A549 (cell line): Measurements from ENCODE around the gene ZNF280B. TPM values are rescaled to one million over a fixed set of nuclear protein-coding genes. Genes with fewer than 3 reads are reported as not detected.
"Not testable (repeated sequence)": the region's sequence is repeated elsewhere in the genome, so short reads cannot be mapped to it uniquely, and the experiment has no call there.

Experiments
- ATAC-seq, 2 experiments: fragments of 200-7000 bp in 1 of 2; fragments of >200 bp in 1 of 2; cut with Nextera tagmentation in 1 of 2; cut with Tn5 transposase in 1 of 2; 3 replicates each; pipeline versions ENCODE4 v1.8.0 to v1.9.1; 2018 to 2020; ENCODE audit warnings: mild to moderate bottlenecking in 1 of 2, moderate library complexity in 1 of 2
- CTCF ChIA-PET: fragments of 300-600 bp; sonication (Branson Sonifier 250); formaldehyde crosslinking; extraction: SDS; loops from one replicate; lab custom pipeline; 2021; ENCODE audit warnings: antibody characterized with exemption, inconsistent platforms; lab: Yijun Ruan, JAX
- POLR2A ChIA-PET: fragments of 350-600 bp; formaldehyde crosslinking; extraction: SDS; loops from one replicate; lab custom pipeline; 2021; ENCODE audit warnings: antibody characterized with exemption, inconsistent platforms; lab: Yijun Ruan, JAX
- DNase-seq, 2 experiments: peaks; one replicate each; pipeline versions ENCODE4 v3.0.0 to v3.0.0-alpha.2; 2011 to 2016; ENCODE audit warnings: low read depth in 1 of 2, low spot score in 1 of 2
- FAIRE-seq: peaks from 2 replicates; lab custom pipeline; 2011; peaks lifted over from hg19 to GRCh38; lab: Jason Lieb, UNC
- H3K27ac ChIP-seq, 2 experiments: fragments of >200 bp; sonication (Bioruptor Twin); formaldehyde crosslinking; 3 replicates each; pipeline ENCODE4 v1.5.1; 2016 to 2017
- H3K4me1 ChIP-seq: fragments of >200 bp; sonication (Bioruptor Twin); formaldehyde crosslinking; 3 replicates; pipeline ENCODE4 v1.6.1; 2016
- H3K4me2 ChIP-seq: fragments of >200 bp; sonication (Bioruptor Twin); formaldehyde crosslinking; 3 replicates; pipeline ENCODE4 v1.6.1; 2016
- H3K4me3 ChIP-seq: fragments of >200 bp; sonication (Bioruptor Twin); formaldehyde crosslinking; 3 replicates; pipeline ENCODE4 v1.5.1; 2016
- H3K9me3 ChIP-seq: fragments of >200 bp; sonication (Bioruptor Twin); formaldehyde crosslinking; 3 replicates; pipeline ENCODE4 v1.6.1; 2016
- CBX2 ChIP-seq: fragments of 200-600 bp; sonication (generic); IDR thresholded peaks from 2 replicates; pipeline ENCODE4 v1.6.1; 2016; ENCODE audit warnings: low read depth, mild to moderate bottlenecking, borderline replicate concordance
- EHF ChIP-seq: fragments of 250-450 bp; sonication (Bioruptor Pico); IDR thresholded peaks from 2 replicates; pipeline ENCODE4 v1.5.0; 2020; ENCODE audit warnings: mild to moderate bottlenecking
- EHMT2 ChIP-seq: fragments of 200-600 bp; sonication (generic); IDR thresholded peaks from 2 replicates; pipeline ENCODE4 v1.6.1; 2016; ENCODE audit warnings: antibody characterized with exemption, low read depth, mild to moderate bottlenecking, moderate library complexity
- ESRRA ChIP-seq: fragments of 150-350 bp; IDR thresholded peaks from 2 replicates; pipeline ENCODE4 v1.6.1; 2014; ENCODE audit warnings: mild to moderate bottlenecking, low read length, borderline replicate concordance
- FOSB ChIP-seq: fragments of 250-450 bp; sonication (Bioruptor Pico); IDR thresholded peaks from 2 replicates; pipeline ENCODE4 v1.5.0; 2020; ENCODE audit warnings: mild to moderate bottlenecking, moderate library complexity
- FOXS1 ChIP-seq: fragments of 250-450 bp; sonication (Bioruptor Pico); IDR thresholded peaks from 2 replicates; pipeline ENCODE4 v1.5.0; 2020; ENCODE audit warnings: mild to moderate bottlenecking, moderate library complexity
- HEYL ChIP-seq: fragments of 250-450 bp; sonication (Bioruptor Pico); IDR thresholded peaks from 2 replicates; pipeline ENCODE4 v1.8.0; 2021; ENCODE audit warnings: mild to moderate bottlenecking, moderate library complexity
- KDM5A ChIP-seq: fragments of 200-600 bp; sonication (generic); IDR thresholded peaks from 2 replicates; pipeline ENCODE4 v1.6.1; 2016; ENCODE audit warnings: antibody characterized with exemption, mild to moderate bottlenecking
- NPAS2 ChIP-seq: fragments of 250-450 bp; sonication (Bioruptor Pico); IDR thresholded peaks from 2 replicates; pipeline ENCODE4 v1.8.0; 2022; ENCODE audit warnings: mild to moderate bottlenecking, moderate library complexity, borderline replicate concordance
- PHF8 ChIP-seq: fragments of 200-600 bp; sonication (generic); IDR thresholded peaks from 2 replicates; pipeline ENCODE4 v1.6.1; 2016; ENCODE audit warnings: low read depth, mild to moderate bottlenecking, antibody characterized with exemption, moderate library complexity, borderline replicate concordance
- POLR2A ChIP-seq: IDR thresholded peaks from 2 replicates; pipeline ENCODE4 v1.6.1; 2012; ENCODE audit warnings: mild to moderate bottlenecking, low read length
- POLR2AphosphoS2 ChIP-seq: conservative IDR thresholded peaks from 2 replicates; pipeline ENCODE4 v1.6.1; 2012; ENCODE audit warnings: low read length, improper control_type of control experiment, inconsistent platforms
- RAD21 ChIP-seq, 2 experiments: fragments of >200 bp in 1 of 2; sonication (Bioruptor Twin) in 1 of 2; formaldehyde crosslinking in 1 of 2; IDR thresholded peaks in 1 of 2; conservative IDR thresholded peaks in 1 of 2; 2 replicates in 1 of 2; 3 replicates in 1 of 2; pipeline ENCODE4 v1.6.1; 2012 to 2018; ENCODE audit warnings: inconsistent platforms in 1 of 2
- RCOR1 ChIP-seq: fragments of 150-350 bp; IDR thresholded peaks from 2 replicates; pipeline ENCODE4 v1.6.1; 2014; ENCODE audit warnings: antibody characterized with exemption, low read length, low read depth
- RFX5 ChIP-seq: fragments of 450-650 bp; IDR thresholded peaks from 2 replicates; pipeline ENCODE4 v1.7.1; 2014; ENCODE audit warnings: antibody characterized with exemption, mild to moderate bottlenecking, moderate library complexity
- ZFP36 ChIP-seq: fragments of 450-650 bp; IDR thresholded peaks from 2 replicates; pipeline ENCODE4 v1.6.1; 2014; ENCODE audit warnings: borderline replicate concordance; ENCODE audit not compliant: partially characterized antibody
- ZNF302 ChIP-seq: fragments of 250-450 bp; sonication (Bioruptor Pico); IDR thresholded peaks from 2 replicates; pipeline ENCODE4 v1.9.0; 2021; ENCODE audit warnings: inconsistent platforms, mild to moderate bottlenecking, moderate library complexity
- WGBS: methylation state at CpG from one replicate; pipeline ENCODE4 v1.1.6; 2017; ENCODE audit errors: missing lambda C conversion rate; 5-methylcytosine and 5-hydroxymethylcytosine counted together
- polyA plus RNA-seq, 4 experiments: library from polyadenylated mRNA; depleted of rRNA in 3 of 4; stranded (reverse); fragments of >200 nt; fragmentation: RNase III in 1 of 4; extraction: RNeasy Plus Mini Kit Qiagen cat#74134 plus additional on column Dnase treatment in 1 of 4; gene quantifications; 2 replicates in 3 of 4; 3 replicates in 1 of 4; pipeline ENCODE4 v1.2.3, GENCODE V29; 2011 to 2017
- TF ChIP-seq, protein P1 (sequence below): fragments of >200 bp; sonication (Bioruptor Twin); formaldehyde crosslinking; IDR thresholded peaks from 2 replicates; pipeline ENCODE4 v1.6.1; 2016
- TF ChIP-seq, protein P2 (sequence below): fragments of 250-450 bp; sonication (Bioruptor Pico); IDR thresholded peaks from 2 replicates; pipeline ENCODE4 v1.5.0; 2020; ENCODE audit warnings: low read depth, mild to moderate bottlenecking, moderate library complexity
- TF ChIP-seq, protein P3 (sequence below): fragments of >200 bp; sonication (Bioruptor Twin); formaldehyde crosslinking; IDR thresholded peaks from 3 replicates; pipeline ENCODE4 v1.5.1; 2016

The ZNF280B gene
- polyA plus RNA-seq, 2 of the 4 experiments (the other 2 are of a cell fraction), result 2.3 to 5.1 TPM

- Histone ChIP-seq H3K4me1 (no peaks in the 10 kb centered on the region), H3K4me3 (no peak overlapping the region), H3K4me2 (no peak overlapping the region), H3K9me3 (no peaks in the 10 kb centered on the region)
- ChIA-PET POLR2A (no interaction called here), CTCF (interaction anchor here (1.2 to 1.5 kb wide), 2 partner anchors 20 to 24 kb away, joined by 3 to 5 read pairs; partner anchors contain the start of gene PRAME)
- DNase-seq (no peak), FAIRE-seq (no peak)
- no peak for TF ChIP-seq POLR2A
- TF ChIP-seq FOSB (CRISPR knock-in tag), result no peak
- TF ChIP-seq RCOR1, result no peak
- no peak for TF ChIP-seq PHF8
- no peak for TF ChIP-seq ZFP36
- TF ChIP-seq, all 56 proteins: peak for 0
- WGBS, result 65% methylated on average over 9 of the region's 9 CpGs
- H3K27ac ChIP-seq, result no peak overlapping the region
- no peak for ATAC-seq
Measured at GRCh38 chr22:22534604-22535415, 26.3 kb upstream of the ZNF280B start.

DNA sequence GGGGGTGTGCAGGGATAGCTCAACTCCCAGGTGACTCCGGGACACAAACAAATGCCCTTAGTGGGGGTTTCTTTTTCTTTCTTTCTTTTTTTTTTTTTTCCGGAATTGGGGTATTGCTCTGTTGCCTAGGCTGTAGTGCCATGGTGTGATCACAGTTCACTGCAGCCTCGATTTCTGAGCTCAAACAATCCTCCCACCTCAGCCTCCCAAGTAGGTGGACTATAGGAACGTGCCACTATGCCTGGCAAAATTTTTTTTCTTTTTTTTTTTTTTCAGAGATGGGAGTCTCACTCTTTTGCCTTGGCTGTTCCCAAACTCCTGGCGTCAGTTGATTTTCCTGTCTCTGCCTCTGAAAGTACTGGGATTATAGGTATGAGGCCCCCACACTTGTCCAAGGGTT lies 25.3 kb upstream of the ZNF280B start:
- ATAC-seq (no peak), FAIRE-seq (no peak), DNase-seq (no peak)
- Histone ChIP-seq H3K27ac (no peak overlapping the region), H3K9me3 (no peaks in the 10 kb centered on the region), H3K4me1 (no peaks in the 10 kb centered on the region), H3K4me3 (no peak overlapping the region), H3K4me2 (no peak overlapping the region)
- 58% methylated on average over 5 of the region's 5 CpGs for WGBS
- TF ChIP-seq ZNF302, result no peak
- no peak for TF ChIP-seq HEYL (CRISPR knock-in tag)
- TF ChIP-seq, protein P1, sequence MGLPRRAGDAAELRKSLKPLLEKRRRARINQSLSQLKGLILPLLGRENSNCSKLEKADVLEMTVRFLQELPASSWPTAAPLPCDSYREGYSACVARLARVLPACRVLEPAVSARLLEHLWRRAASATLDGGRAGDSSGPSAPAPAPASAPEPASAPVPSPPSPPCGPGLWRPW, result no peak
- TF ChIP-seq RFX5, result no peak
- no peak for TF ChIP-seq POLR2AphosphoS2
- no peak for TF ChIP-seq NPAS2 (CRISPR knock-in tag)
- TF ChIP-seq CBX2, result no peak
- no peak for TF ChIP-seq EHMT2
- POLR2A ChIA-PET, result no interaction called here
- CTCF ChIA-PET, result interaction anchor here (0.7 to 1.5 kb wide), 3 partner anchors 14 to 25 kb away, joined by 3 to 6 read pairs (median 4); partner anchors contain the start of gene PRAME

DNA sequence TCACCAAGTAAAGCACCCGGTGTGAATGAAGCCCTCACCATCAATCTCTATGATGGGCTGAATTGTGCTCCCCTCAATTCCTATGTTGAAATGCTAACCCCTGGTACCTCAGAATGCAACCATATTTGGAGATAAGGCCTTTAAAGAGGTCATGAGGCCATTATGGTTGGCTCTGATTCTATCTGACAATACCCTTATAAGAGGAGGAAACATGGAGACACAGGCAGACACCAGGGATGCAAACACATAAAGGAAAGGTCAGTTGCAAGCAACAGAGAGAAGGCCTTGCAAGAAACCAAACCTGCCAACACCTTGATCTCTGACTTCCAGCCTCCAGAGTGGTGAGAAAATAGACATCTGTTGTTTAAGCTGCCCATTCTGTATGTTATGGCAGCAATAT lies 24.9 kb upstream of the ZNF280B start:
- no peak overlapping the region for H3K4me3 ChIP-seq
- H3K4me1 ChIP-seq, result no peaks in the 10 kb centered on the region
- POLR2A ChIA-PET, result no interaction called here
- no peak for ATAC-seq
- 0% methylated on average over 1 of the region's 1 CpG for WGBS
- TF ChIP-seq FOXS1 (CRISPR knock-in tag) (no peak), RAD21 (conservative IDR thresholded peaks at IDR 0.05 in 1 of 2, IDR thresholded peaks at IDR 0.05 in 1 of 2) (no peak), KDM5A (no peak), EHF (CRISPR knock-in tag) (no peak), ESRRA (no peak)
- TF ChIP-seq, protein P2, sequence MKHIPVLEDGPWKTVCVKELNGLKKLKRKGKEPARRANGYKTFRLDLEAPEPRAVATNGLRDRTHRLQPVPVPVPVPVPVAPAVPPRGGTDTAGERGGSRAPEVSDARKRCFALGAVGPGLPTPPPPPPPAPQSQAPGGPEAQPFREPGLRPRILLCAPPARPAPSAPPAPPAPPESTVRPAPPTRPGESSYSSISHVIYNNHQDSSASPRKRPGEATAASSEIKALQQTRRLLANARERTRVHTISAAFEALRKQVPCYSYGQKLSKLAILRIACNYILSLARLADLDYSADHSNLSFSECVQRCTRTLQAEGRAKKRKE (CRISPR knock-in tag), result no peak
- TF ChIP-seq, protein P3, sequence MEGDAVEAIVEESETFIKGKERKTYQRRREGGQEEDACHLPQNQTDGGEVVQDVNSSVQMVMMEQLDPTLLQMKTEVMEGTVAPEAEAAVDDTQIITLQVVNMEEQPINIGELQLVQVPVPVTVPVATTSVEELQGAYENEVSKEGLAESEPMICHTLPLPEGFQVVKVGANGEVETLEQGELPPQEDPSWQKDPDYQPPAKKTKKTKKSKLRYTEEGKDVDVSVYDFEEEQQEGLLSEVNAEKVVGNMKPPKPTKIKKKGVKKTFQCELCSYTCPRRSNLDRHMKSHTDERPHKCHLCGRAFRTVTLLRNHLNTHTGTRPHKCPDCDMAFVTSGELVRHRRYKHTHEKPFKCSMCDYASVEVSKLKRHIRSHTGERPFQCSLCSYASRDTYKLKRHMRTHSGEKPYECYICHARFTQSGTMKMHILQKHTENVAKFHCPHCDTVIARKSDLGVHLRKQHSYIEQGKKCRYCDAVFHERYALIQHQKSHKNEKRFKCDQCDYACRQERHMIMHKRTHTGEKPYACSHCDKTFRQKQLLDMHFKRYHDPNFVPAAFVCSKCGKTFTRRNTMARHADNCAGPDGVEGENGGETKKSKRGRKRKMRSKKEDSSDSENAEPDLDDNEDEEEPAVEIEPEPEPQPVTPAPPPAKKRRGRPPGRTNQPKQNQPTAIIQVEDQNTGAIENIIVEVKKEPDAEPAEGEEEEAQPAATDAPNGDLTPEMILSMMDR, result no peak
- no peak for DNase-seq
- no peaks in the 10 kb centered on the region for H3K9me3 ChIP-seq
- H3K27ac ChIP-seq, result no peak overlapping the region
- FAIRE-seq, result no peak
- CTCF ChIA-PET, result interaction anchor here (0.7 to 1.5 kb wide), 3 partner anchors 14 to 26 kb away, joined by 3 to 6 read pairs (median 4); partner anchors contain the start of gene PRAME
- H3K4me2 ChIP-seq, result no peak overlapping the region

- CTCF ChIA-PET, result interaction anchor here (0.7 to 1.8 kb wide), 4 partner anchors 23 to 351 kb away, joined by 3 to 6 read pairs (median 4); partner anchors contain the start of gene PRAME
- FAIRE-seq, DNase-seq, H3K4me3 ChIP-seq, H3K4me2 ChIP-seq, H3K27ac ChIP-seq, H3K9me3 ChIP-seq, ATAC-seq, H3K4me1 ChIP-seq: not testable (repeated sequence)
- 74% methylated on average over 11 of the region's 12 CpGs for WGBS
- POLR2A ChIA-PET, result interaction anchor here (0.7 kb wide), 1 partner anchor 13 kb away, joined by 4 read pairs; no protein-coding TSS in a partner anchor
Measured at GRCh38 chr22:22532547-22533071, 24.1 kb upstream of the ZNF280B start.
